GM19438 (cell line): ENCODE data around the gene FGFBP1.
A peak's percentile ranks its signal among the peaks of the same experiment; 100 is the strongest.

Experiments used
- ATAC-seq: cut with Tn5 transposase; IDR thresholded peaks from one replicate; pipeline ENCODE4 v1.9.1; 2021; ENCODE audit warnings: low read depth; ENCODE audit not compliant: unreplicated experiment

The FGFBP1 gene

DNA sequence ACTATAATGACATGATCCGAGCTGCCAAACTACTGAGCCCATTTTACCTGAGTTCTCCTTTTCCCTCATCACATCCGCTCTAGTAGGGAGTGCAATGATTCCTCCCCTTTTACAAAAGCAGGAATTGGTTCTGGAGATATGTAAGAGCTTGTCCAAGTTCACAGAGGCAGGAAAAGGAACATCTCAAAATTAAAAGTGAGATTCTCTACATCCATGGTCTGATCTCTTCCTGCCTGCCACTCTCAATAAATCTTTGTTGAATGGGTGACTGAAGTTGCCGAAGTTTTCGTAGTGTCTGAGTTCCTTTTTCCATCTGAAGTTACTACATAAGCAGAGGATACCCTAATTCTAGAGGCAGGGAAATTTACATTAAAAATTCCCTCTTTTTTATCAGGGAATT lies at the start of gene FGFBP1:
FGFBP1 (minus strand) TSS at position 101 of the 400 bp plus-strand sequence. CDS start 2,108 bp downstream, outside the sequence.
- ATAC-seq: no peak

DNA sequence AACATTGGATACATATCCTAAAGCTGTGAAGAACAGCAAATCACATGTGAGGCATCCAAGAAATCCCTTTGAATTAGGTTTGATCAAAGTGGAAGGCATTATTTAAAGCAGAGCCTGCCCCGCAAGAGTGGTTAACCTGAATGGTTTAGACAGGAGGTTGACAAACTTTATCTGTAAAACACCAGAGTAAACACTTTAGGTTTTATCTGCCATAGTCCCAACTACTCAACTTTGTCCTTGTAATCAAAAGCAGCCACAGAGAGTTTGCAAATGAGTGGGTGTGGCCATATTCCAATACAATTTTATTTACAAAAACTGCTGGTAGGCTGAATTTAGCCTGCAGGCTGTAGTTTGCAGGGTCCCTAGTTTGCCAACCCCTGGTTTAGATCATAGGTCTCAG lies 49.7 kb upstream of the FGFBP1 start:
- ATAC-seq: no peak

DNA sequence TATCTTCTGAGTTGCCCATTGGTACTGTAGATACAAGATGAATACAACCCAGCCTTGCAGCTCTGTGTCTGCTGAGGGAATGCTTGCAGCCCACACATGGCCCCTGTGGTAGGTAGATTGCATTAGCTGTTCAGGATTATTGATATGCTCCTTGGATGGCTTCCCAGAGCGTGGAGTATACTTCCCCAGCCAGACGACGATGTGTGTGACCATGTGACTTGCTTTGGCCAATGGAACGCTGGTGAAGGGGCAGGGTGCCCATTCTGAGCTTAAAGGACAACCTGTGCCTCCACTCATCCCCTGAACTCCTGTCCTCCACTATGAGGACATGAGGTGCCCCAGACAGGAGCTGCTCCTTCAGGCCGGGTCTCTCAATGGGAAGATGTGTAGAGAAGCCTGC lies 48.4 kb upstream of the FGFBP1 start:
- ATAC-seq: no peak

DNA sequence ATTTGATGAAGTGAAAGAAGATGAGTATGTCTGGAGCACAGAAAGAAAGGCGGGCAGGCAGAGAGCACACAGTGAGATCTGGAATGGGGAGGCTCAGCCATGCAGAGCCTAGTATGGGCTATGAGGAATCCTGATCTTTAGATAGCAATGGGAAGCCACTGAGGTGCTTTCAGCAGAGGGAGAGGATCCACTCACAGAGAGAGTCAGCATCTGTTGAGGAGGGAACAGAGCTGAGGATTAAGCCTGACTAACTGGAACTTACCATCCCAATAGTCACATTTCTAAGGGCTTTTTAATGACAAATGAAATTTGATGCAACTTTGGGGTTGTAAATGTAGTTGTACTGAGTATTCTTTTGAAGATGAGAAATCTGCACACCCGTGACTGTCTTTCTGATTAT lies 45.1 kb upstream of the FGFBP1 start:
- no peak for ATAC-seq

DNA sequence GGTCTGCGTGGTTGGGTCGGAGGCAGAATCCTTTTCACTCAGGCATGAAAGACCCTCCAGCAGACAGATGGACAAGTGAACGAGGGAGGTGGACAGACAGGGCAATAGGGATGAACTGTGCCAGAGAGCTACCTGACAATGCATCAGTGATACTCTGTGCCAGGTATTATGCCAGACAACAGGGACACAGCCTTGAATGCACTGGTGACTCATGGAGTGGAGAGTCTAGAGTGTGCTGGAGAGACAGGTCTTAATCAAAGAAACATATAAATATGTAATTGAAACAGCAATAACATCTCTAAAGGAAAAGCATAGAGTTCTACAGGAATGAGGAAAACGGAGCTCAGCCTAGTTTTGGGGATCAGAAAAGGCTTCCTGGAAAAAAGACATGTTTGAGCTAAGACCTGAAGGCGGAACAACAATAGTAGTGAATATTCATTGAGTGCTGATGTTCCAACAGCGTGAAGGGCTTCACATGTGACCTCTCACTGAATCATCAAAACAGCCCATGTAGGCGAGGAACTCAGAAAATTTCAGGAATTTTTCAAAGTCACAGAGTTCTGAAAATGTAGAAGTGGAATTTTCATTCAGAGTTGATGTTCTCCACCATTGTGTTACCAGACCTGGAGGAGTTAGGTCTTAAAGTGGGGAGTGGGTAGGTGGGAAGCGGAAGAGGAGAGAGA lies 44.4 kb upstream of the FGFBP1 start:
- no peak for ATAC-seq

DNA sequence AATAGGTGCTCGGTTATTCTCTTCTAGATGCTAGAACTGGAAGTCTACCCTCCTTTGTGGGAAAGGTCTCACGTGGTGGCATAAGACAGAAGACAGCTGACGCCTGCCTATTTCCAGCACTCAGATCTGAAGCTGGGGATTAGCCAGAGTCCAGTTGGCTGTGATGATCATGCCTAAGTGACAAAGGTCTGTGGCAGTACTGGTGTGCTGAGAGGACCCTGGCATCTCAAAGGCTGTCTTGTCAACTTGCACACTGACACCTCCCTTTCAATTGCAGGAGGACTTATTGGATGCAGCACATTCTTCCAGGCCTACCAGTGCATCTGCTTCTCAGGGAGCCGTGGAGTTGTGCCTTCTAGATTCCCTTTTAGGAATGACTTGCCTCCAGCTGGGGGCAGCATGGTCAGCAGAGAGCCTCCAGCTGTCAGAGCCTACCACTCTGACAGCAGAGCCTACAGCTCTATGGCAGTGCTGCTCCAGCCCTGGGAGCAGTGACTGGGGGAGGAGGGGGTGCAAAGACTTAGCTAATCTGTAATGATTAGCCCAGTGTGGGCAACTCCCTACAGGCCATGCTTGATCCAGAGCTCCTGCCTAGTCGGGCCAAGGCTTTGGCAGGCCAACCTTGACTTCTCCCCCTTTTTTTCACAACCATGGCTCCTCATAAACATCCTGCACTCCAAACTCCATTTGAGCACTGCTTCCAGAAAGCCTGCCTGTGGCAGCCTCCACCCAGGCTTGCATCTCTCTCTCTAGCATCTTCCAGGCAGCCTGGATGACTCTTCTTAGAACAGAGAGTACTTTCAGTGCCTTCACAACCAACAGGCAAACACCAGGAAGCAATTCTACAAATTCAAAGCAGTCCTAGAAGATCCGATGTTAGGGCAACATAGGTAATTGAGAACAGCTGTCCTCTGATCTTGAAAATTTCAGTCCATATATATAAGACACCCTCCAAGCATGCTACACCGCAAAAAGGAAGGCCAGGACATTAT lies 38.2 kb upstream of the FGFBP1 start:
- ATAC-seq: no peak

- ATAC-seq: no peak
Measured at GRCh38 chr4:15971068-15971801, 32.7 kb upstream of the FGFBP1 start.

GRCh38 chr4:15968551-15969300 lies 30.2 kb upstream of the FGFBP1 start:
- no peak for ATAC-seq

DNA sequence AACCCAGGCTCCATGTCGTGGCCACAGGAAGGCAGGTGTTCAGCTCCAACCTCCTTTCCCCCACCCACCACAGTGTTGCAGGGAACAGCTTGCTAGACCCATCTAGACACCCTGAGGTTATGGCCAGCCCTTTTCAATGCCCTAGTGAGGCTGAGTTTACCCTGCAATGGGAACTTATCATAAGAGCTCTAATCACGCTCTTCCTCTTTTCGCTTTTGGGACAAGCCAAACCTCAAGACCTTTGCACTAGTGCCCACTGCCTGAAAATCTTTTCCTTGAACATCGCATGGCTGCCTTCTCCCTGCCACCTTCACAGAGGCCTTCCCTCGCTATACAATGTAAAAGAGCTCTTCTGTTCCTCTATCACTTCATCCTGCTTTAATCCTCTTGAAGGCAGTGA lies 26.8 kb upstream of the FGFBP1 start:
- no peak for ATAC-seq

DNA sequence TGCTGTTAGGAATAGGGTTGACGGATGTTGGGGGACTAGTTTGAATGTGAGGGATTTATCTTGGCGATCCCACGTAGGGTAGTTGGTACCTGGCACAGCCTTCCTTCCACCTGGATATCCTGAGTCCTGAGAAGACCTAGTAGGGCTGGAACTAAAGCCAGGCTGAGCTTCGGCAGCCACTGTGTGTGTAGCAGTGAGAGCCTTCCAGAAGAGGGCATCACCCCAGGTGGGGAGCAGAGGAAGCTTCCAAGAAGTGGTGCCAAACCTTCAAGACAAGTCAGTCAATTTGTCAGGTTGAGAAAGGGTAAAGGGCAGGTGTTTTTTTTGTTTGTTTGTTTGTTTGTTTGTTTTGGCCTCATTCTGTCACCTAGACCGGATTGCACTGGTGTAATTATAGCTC lies 25.6 kb upstream of the FGFBP1 start:
- no peak for ATAC-seq

DNA sequence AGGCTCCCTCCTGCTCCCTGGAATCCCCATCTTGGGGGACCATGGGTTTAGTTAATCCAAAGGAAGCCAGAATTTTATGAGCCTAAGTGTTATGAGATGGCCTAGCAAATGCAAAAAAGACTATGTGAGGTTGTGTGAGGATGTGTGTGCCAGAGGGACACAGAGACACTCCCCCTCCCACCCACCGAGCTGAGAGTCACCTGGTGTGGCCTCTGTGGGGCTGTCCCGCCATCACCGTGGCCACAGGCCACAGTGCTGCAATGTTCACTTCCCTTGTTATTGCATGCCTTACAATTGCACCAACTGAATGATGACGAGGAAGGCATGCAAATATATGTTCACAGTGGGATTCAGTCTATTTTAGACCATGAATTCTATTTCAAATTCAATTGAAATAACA lies 25.0 kb upstream of the FGFBP1 start:
- no peak for ATAC-seq

GRCh38 chr4:15963001-15963451 lies 24.5 kb upstream of the FGFBP1 start, which contains the start of gene FGFBP2:
Gene FGFBP2 (minus strand): TSS chr4:15963175. CDS start chr4:15963129, 46 bp downstream.
- ATAC-seq: no peak

- ATAC-seq: no peak
Measured at GRCh38 chr4:15961781-15962510, 23.4 kb upstream of the FGFBP1 start.

GRCh38 chr4:15958562-15958961 lies 20.0 kb upstream of the FGFBP1 start:
- no peak for ATAC-seq

GRCh38 chr4:15956179-15956850 lies 17.8 kb upstream of the FGFBP1 start:
- ATAC-seq: peak; percentile 95

DNA sequence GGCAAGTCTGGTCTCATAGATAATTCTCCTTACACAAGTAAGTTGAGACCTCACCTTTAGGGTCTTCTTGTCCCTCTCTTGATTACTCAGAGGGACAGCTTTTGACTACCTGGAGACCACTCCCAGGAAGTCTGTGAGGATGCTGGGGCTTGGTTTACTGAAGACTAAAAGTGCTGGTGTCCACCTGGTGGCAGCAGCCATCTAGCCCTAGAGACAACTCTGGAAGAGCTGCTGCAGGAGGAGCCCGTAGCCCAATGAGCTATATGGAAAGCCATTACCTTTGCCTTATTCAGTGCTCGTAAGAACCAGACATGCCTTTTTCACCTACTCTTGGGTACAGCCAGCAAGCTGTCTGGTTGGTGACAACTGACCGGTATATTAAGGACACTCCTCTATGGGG lies 17.1 kb upstream of the FGFBP1 start:
- no peak for ATAC-seq

DNA sequence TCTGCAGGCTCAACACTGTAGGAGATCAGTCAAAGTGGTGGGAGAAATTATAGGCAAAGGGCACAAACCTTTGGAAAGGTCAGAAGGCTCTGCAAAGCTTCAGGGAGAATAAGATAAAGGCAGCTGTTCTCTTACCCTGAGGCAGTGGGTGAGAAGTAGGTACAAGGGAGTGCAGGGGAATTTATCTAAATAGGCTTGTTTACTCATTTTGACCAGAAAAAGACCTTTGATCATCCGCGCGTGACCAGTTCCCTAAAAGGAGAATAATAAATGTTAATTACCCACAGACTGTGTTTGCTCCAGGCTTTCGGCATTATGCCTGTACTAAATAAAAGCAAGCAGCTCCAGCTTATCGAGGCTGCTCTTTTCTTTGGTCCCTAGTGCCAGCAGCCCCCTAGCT lies 15.1 kb upstream of the FGFBP1 start:
- no peak for ATAC-seq

DNA sequence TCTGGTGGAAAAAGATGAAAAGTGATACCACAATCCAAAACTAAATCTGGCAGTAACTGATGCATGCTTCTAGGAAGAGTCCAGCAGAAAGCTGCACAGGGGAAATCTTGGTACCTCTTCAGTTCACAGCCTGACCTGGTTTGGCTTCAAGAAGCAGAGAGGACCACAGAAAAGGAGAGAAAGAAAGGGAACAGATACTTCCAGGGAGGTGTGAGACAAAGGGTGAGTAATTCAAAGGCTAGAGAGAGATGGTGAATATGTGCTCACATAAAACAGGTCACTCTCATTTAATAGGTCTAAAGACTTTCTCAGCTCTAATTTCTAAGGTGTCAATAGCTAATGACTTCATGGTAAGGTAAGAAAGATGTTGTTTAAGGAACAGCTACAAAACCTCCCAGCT lies 13.2 kb upstream of the FGFBP1 start:
- no peak for ATAC-seq

GRCh38 chr4:15948826-15949225 lies 10.3 kb upstream of the FGFBP1 start:
- ATAC-seq: no peak
